K562 (cell line): ENCODE results near the gene SPRN. TPM values are rescaled to one million over a fixed set of nuclear protein-coding genes. Genes with fewer than 3 reads are reported as not detected.

ENCODE experiments used
- AFF1 ChIP-seq, 2 experiments: fragments of 450-650 bp; IDR thresholded peaks; 2 replicates each; pipeline ENCODE4 v1.6.1; 2018; ENCODE audit warnings: mild to moderate bottlenecking in 2 of 2, low read depth in 1 of 2; ENCODE audit not compliant: partially characterized antibody in 2 of 2
- C11orf30 ChIP-seq: fragments of 450-650 bp; IDR thresholded peaks from 2 replicates; pipeline ENCODE4 v1.6.1; 2016; ENCODE audit warnings: low read depth, mild to moderate bottlenecking
- CGGBP1 ChIP-seq: fragments of 250-450 bp; sonication (Bioruptor Pico); IDR thresholded peaks from 2 replicates; pipeline ENCODE4 v1.9.0; 2021; ENCODE audit warnings: mild to moderate bottlenecking
- DPF2 ChIP-seq: fragments of 450-650 bp; IDR thresholded peaks from 2 replicates; pipeline ENCODE4 v1.6.1; 2016
- ETS2 ChIP-seq: IDR thresholded peaks from 2 replicates; pipeline ENCODE4 v1.6.1; 2016; ENCODE audit warnings: borderline replicate concordance, missing genetic modification characterization, mild to moderate bottlenecking, moderate library complexity, missing compliant biosample characterization; ENCODE audit not compliant: poor library complexity, severe bottlenecking
- IFI16 ChIP-seq: fragments of 250-450 bp; sonication (Bioruptor Pico); IDR thresholded peaks from 2 replicates; pipeline ENCODE4 v2.1.2; 2022; ENCODE audit warnings: mild to moderate bottlenecking, inconsistent platforms
- IRF9 ChIP-seq: fragments of 450-650 bp; IDR thresholded peaks from 2 replicates; pipeline ENCODE4 v1.6.1; 2016; ENCODE audit warnings: missing biosample characterization, missing genetic modification characterization
- LEF1 ChIP-seq: fragments of 450-650 bp; IDR thresholded peaks from 2 replicates; pipeline ENCODE4 v1.6.1; 2016; ENCODE audit warnings: mild to moderate bottlenecking
- MAX ChIP-seq: sonication (generic); formaldehyde crosslinking; IDR thresholded peaks from 2 replicates; pipeline ENCODE4 v1.9.0; 2022; ENCODE audit warnings: mild to moderate bottlenecking, missing genetic modification reagents
- MIER1 ChIP-seq: fragments of 450-650 bp; IDR thresholded peaks from 2 replicates; pipeline ENCODE4 v1.6.1; 2016; ENCODE audit warnings: antibody characterized with exemption, mild to moderate bottlenecking, low read depth
- MTA1 ChIP-seq: fragments of 450-650 bp; IDR thresholded peaks from 2 replicates; pipeline ENCODE4 v1.6.1; 2017; ENCODE audit warnings: borderline replicate concordance
- ZBTB11 ChIP-seq, 3 experiments: fragments of 200-800 bp in 1 of 3; fragments of 250-450 bp in 1 of 3; fragments of 450-650 bp in 1 of 3; sonication (Bioruptor Pico) in 1 of 3; sonication (Bioruptor generic) in 1 of 3; formaldehyde crosslinking in 1 of 3; IDR thresholded peaks; 2 replicates each; pipeline versions ENCODE4 v1.6.1 to v1.8.0; 2016 to 2022; ENCODE audit warnings: mild to moderate bottlenecking in 2 of 3, missing genetic modification characterization in 2 of 3, missing compliant biosample characterization in 1 of 3, moderate library complexity in 1 of 3
- ZBTB26 ChIP-seq: fragments of 450-650 bp; formaldehyde crosslinking; IDR thresholded peaks from 2 replicates; pipeline ENCODE4 v1.4.0; 2022; ENCODE audit warnings: missing genetic modification characterization
- ZNF41 ChIP-seq: fragments of 250-450 bp; sonication (Bioruptor Pico); conservative IDR thresholded peaks from 2 replicates; pipeline ENCODE4 v1.4.0; 2020; ENCODE audit warnings: mild to moderate bottlenecking
- ZNF57 ChIP-seq: fragments of 450-650 bp; formaldehyde crosslinking; IDR thresholded peaks from 2 replicates; pipeline ENCODE4 v1.4.0; 2020; ENCODE audit warnings: mild to moderate bottlenecking, moderate library complexity
- ZNF589 ChIP-seq: fragments of 200-800 bp; sonication (Bioruptor generic); IDR thresholded peaks from 2 replicates; pipeline ENCODE4 v1.6.1; 2016; ENCODE audit warnings: low read depth, missing genetic modification characterization, missing compliant biosample characterization
- polyA plus RNA-seq, 8 experiments: library from polyadenylated mRNA; depleted of rRNA in 4 of 8; stranded (reverse) in 5 of 8; unstranded in 3 of 8; fragments of >200 nt; fragmentation: Nextera tagmentation in 2 of 8; fragmentation: Illumina TruSeq in 1 of 8; extraction: Ambion mirVana in 2 of 8; extraction: Trizol in 1 of 8; gene quantifications; 2 replicates each; pipeline versions ENCODE4 v1.2.1 to v1.2.3, GENCODE V29; 2011 to 2014; ENCODE audit warnings: inconsistent platforms in 1 of 8, missing spikeins in 1 of 8
- total RNA-seq, 7 experiments: library from RNA; depleted of rRNA in 6 of 7; stranded (reverse); fragments of >200 nt in 6 of 7; fragmentation: Illumina TruSeq in 2 of 7; extraction: Trizol in 2 of 7; gene quantifications; 2 replicates each; pipeline versions ENCODE4 v1.2.1 to v1.2.3, GENCODE V29; 2011 to 2021; ENCODE audit warnings: low replicate concordance in 1 of 7

Gene SPRN
- total and polyA plus RNA-seq, 9 of the 15 experiments (the other 6 are each of a cell fraction or from before 2014, with no cell fraction given): 0.04 TPM; not detected in 8

- TF ChIP-seq ZBTB26 (CRISPR knock-in tag) (no peak), ZNF41 (CRISPR knock-in tag) (no peak), MIER1 (no peak), IRF9 (tag) (no peak), CGGBP1 (CRISPR knock-in tag) (no peak), LEF1 (peak; percentile 44; the same call in 1 of the 2 replicates), ZNF589 (no peak), ETS2 (tag) (no peak), DPF2 (peak; percentile 49; the same call in 1 of the 2 replicates), AFF1 (IDR thresholded peaks at IDR 0.05; ENCODE audit: low read depth in 1 of 2, partially characterized antibody in 2 of 2) (peak in 1 of 2 experiments; percentile 34), ZBTB11 (CRISPR knock-in tag; IDR thresholded peaks at IDR 0.05) (peak in 2 of 3 experiments; percentile 87 to 98; a peak in 4 of 6 replicates), MTA1 (no peak), IFI16 (no peak), C11orf30 (peak; percentile 87), ZNF57 (CRISPR knock-in tag) (no peak), MAX (CRISPR knock-in tag) (peak; percentile 67)
Observed at GRCh38 chr10:133388236-133388972, 36.0 kb downstream of the SPRN start (continued).
